A549 (cell line): ENCODE measurements around the gene RBFA. TPM values are rescaled to one million over a fixed set of nuclear protein-coding genes. Genes with fewer than 3 reads are reported as not detected.

Experiments
- ATAC-seq, 2 experiments: fragments of 200-7000 bp in 1 of 2; fragments of >200 bp in 1 of 2; cut with Nextera tagmentation in 1 of 2; cut with Tn5 transposase in 1 of 2; 3 replicates each; pipeline versions ENCODE4 v1.8.0 to v1.9.1; 2018 to 2020; ENCODE audit warnings: mild to moderate bottlenecking in 1 of 2, moderate library complexity in 1 of 2
- CTCF ChIA-PET: fragments of 300-600 bp; sonication (Branson Sonifier 250); formaldehyde crosslinking; extraction: SDS; loops from one replicate; lab custom pipeline; 2021; ENCODE audit warnings: antibody characterized with exemption, inconsistent platforms; lab: Yijun Ruan, JAX
- POLR2A ChIA-PET: fragments of 350-600 bp; formaldehyde crosslinking; extraction: SDS; loops from one replicate; lab custom pipeline; 2021; ENCODE audit warnings: antibody characterized with exemption, inconsistent platforms; lab: Yijun Ruan, JAX
- DNase-seq, 2 experiments: peaks; one replicate each; pipeline versions ENCODE4 v3.0.0 to v3.0.0-alpha.2; 2011 to 2016; ENCODE audit warnings: low read depth in 1 of 2, low spot score in 1 of 2
- FAIRE-seq: peaks from 2 replicates; lab custom pipeline; 2011; peaks lifted over from hg19 to GRCh38; lab: Jason Lieb, UNC
- H3K27ac ChIP-seq, 2 experiments: fragments of >200 bp; sonication (Bioruptor Twin); formaldehyde crosslinking; 3 replicates each; pipeline ENCODE4 v1.5.1; 2016 to 2017
- H3K4me1 ChIP-seq: fragments of >200 bp; sonication (Bioruptor Twin); formaldehyde crosslinking; 3 replicates; pipeline ENCODE4 v1.6.1; 2016
- H3K4me2 ChIP-seq: fragments of >200 bp; sonication (Bioruptor Twin); formaldehyde crosslinking; 3 replicates; pipeline ENCODE4 v1.6.1; 2016
- H3K4me3 ChIP-seq: fragments of >200 bp; sonication (Bioruptor Twin); formaldehyde crosslinking; 3 replicates; pipeline ENCODE4 v1.5.1; 2016
- H3K9me3 ChIP-seq: fragments of >200 bp; sonication (Bioruptor Twin); formaldehyde crosslinking; 3 replicates; pipeline ENCODE4 v1.6.1; 2016
- CEBPB ChIP-seq, 2 experiments: fragments of >200 bp in 1 of 2; sonication (Bioruptor Twin) in 1 of 2; formaldehyde crosslinking in 1 of 2; IDR thresholded peaks; 2 replicates each; pipeline ENCODE4 v1.6.1; 2012 to 2016
- CHD4 ChIP-seq: fragments of 200-600 bp; sonication (generic); IDR thresholded peaks from 2 replicates; pipeline ENCODE4 v1.6.1; 2016; ENCODE audit warnings: antibody characterized with exemption, mild to moderate bottlenecking, borderline replicate concordance
- ELK1 ChIP-seq: fragments of 150-350 bp; IDR thresholded peaks from 2 replicates; pipeline ENCODE4 v1.6.1; 2014; ENCODE audit warnings: low read depth, mild to moderate bottlenecking, low read length
- FOXS1 ChIP-seq: fragments of 250-450 bp; sonication (Bioruptor Pico); IDR thresholded peaks from 2 replicates; pipeline ENCODE4 v1.5.0; 2020; ENCODE audit warnings: mild to moderate bottlenecking, moderate library complexity
- HOXA7 ChIP-seq: fragments of 250-450 bp; sonication (Bioruptor Pico); IDR thresholded peaks from 2 replicates; pipeline ENCODE4 v1.5.0; 2020; ENCODE audit warnings: mild to moderate bottlenecking, moderate library complexity
- HOXB13 ChIP-seq: fragments of 250-450 bp; sonication (Bioruptor Pico); IDR thresholded peaks from 2 replicates; pipeline ENCODE4 v1.5.0; 2020; ENCODE audit warnings: low read depth, mild to moderate bottlenecking, moderate library complexity
- JUN ChIP-seq, 2 experiments: fragments of >200 bp; sonication (Bioruptor Twin); formaldehyde crosslinking; IDR thresholded peaks; 2 replicates in 1 of 2; 3 replicates in 1 of 2; pipeline ENCODE4 v1.6.1; 2016 to 2017
- KDM5A ChIP-seq: fragments of 200-600 bp; sonication (generic); IDR thresholded peaks from 2 replicates; pipeline ENCODE4 v1.6.1; 2016; ENCODE audit warnings: antibody characterized with exemption, mild to moderate bottlenecking
- MAFK ChIP-seq: fragments of 450-650 bp; IDR thresholded peaks from 2 replicates; pipeline ENCODE4 v1.6.1; 2014; ENCODE audit not compliant: partially characterized antibody
- MYC ChIP-seq: IDR thresholded peaks from 2 replicates; pipeline ENCODE4 v1.6.1; 2012; ENCODE audit warnings: mild to moderate bottlenecking, inconsistent platforms, low read length, improper control_type of control experiment, borderline replicate concordance
- NFE2L2 ChIP-seq: fragments of 150-350 bp; conservative IDR thresholded peaks from 2 replicates; pipeline ENCODE4 v1.6.1; 2014; ENCODE audit warnings: low read length
- POLR2A ChIP-seq: IDR thresholded peaks from 2 replicates; pipeline ENCODE4 v1.6.1; 2012; ENCODE audit warnings: mild to moderate bottlenecking, low read length
- RARB ChIP-seq: fragments of 250-450 bp; sonication (Bioruptor Pico); IDR thresholded peaks from 2 replicates; pipeline ENCODE4 v1.8.0; 2021; ENCODE audit warnings: mild to moderate bottlenecking, moderate library complexity
- SREBF2 ChIP-seq: fragments of 450-650 bp; IDR thresholded peaks from 2 replicates; pipeline ENCODE4 v1.6.1; 2014; ENCODE audit warnings: mild to moderate bottlenecking, moderate library complexity
- TFCP2L1 ChIP-seq: fragments of 250-450 bp; sonication (Bioruptor Pico); IDR thresholded peaks from 2 replicates; pipeline ENCODE4 v1.5.0; 2021; ENCODE audit warnings: mild to moderate bottlenecking
- ZC3H11A ChIP-seq: fragments of 450-650 bp; IDR thresholded peaks from 2 replicates; pipeline ENCODE4 v1.6.1; 2014; ENCODE audit warnings: antibody characterized with exemption, mild to moderate bottlenecking
- WGBS: methylation state at CpG from one replicate; pipeline ENCODE4 v1.1.6; 2017; ENCODE audit errors: missing lambda C conversion rate; 5-methylcytosine and 5-hydroxymethylcytosine counted together
- polyA plus RNA-seq, 4 experiments: library from polyadenylated mRNA; depleted of rRNA in 3 of 4; stranded (reverse); fragments of >200 nt; fragmentation: RNase III in 1 of 4; extraction: RNeasy Plus Mini Kit Qiagen cat#74134 plus additional on column Dnase treatment in 1 of 4; gene quantifications; 2 replicates in 3 of 4; 3 replicates in 1 of 4; pipeline ENCODE4 v1.2.3, GENCODE V29; 2011 to 2017
- TF ChIP-seq, protein P1 (sequence below): fragments of 200-600 bp; sonication (generic); IDR thresholded peaks from 2 replicates; pipeline ENCODE4 v1.6.1; 2016; ENCODE audit warnings: antibody characterized with exemption, mild to moderate bottlenecking, moderate library complexity
- TF ChIP-seq, protein P2 (sequence below): IDR thresholded peaks from 2 replicates; pipeline ENCODE4 v1.6.1; 2012; ENCODE audit warnings: low read depth, borderline replicate concordance

The RBFA gene
- polyA plus RNA-seq, 2 of the 4 experiments (the other 2 are of a cell fraction) = 34.4 to 43.6 TPM

DNA sequence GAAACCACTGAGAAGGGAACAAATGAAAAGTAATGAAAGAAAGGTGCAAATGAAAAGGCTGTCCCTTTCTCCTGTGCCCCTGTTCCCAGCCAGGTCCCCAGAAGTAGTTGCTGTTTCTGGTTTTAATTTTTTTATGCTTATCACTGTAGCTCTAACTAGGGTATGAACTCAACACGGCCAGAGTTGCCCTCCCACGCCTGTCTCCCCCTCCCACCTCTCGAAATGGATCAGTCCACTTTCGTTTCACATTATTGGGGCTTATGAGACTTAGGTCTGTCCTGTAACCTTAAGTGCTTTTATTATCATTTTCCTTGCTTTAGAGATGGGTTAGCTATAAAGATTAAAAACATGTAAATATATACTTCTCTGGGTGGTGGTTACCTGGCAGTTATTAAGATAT is 8.6 kb downstream of the RBFA start:
- H3K27ac ChIP-seq = no peak overlapping the region
- CTCF ChIA-PET = interaction anchor here (1.1 kb wide), 1 partner anchor 9 kb away, joined by 3 read pairs; no protein-coding TSS in a partner anchor
- no peak overlapping the region for H3K4me2 ChIP-seq
- H3K4me1 ChIP-seq = no peaks in the 10 kb centered on the region
- no peak for DNase-seq
- TF ChIP-seq CEBPB (IDR thresholded peaks at IDR 0.05) = no peak
- TF ChIP-seq RARB (CRISPR knock-in tag) = no peak
- no peak for TF ChIP-seq TFCP2L1 (CRISPR knock-in tag)
- TF ChIP-seq, protein P1, sequence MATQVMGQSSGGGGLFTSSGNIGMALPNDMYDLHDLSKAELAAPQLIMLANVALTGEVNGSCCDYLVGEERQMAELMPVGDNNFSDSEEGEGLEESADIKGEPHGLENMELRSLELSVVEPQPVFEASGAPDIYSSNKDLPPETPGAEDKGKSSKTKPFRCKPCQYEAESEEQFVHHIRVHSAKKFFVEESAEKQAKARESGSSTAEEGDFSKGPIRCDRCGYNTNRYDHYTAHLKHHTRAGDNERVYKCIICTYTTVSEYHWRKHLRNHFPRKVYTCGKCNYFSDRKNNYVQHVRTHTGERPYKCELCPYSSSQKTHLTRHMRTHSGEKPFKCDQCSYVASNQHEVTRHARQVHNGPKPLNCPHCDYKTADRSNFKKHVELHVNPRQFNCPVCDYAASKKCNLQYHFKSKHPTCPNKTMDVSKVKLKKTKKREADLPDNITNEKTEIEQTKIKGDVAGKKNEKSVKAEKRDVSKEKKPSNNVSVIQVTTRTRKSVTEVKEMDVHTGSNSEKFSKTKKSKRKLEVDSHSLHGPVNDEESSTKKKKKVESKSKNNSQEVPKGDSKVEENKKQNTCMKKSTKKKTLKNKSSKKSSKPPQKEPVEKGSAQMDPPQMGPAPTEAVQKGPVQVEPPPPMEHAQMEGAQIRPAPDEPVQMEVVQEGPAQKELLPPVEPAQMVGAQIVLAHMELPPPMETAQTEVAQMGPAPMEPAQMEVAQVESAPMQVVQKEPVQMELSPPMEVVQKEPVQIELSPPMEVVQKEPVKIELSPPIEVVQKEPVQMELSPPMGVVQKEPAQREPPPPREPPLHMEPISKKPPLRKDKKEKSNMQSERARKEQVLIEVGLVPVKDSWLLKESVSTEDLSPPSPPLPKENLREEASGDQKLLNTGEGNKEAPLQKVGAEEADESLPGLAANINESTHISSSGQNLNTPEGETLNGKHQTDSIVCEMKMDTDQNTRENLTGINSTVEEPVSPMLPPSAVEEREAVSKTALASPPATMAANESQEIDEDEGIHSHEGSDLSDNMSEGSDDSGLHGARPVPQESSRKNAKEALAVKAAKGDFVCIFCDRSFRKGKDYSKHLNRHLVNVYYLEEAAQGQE = no peak
- no peak for TF ChIP-seq CHD4
- TF ChIP-seq ZC3H11A = no peak
- no peak for TF ChIP-seq NFE2L2
- TF ChIP-seq, protein P2, sequence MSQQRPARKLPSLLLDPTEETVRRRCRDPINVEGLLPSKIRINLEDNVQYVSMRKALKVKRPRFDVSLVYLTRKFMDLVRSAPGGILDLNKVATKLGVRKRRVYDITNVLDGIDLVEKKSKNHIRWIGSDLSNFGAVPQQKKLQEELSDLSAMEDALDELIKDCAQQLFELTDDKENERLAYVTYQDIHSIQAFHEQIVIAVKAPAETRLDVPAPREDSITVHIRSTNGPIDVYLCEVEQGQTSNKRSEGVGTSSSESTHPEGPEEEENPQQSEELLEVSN = no peak
- TF ChIP-seq KDM5A = no peak
- no peak for TF ChIP-seq SREBF2
- TF ChIP-seq HOXB13 (CRISPR knock-in tag) = no peak
- H3K9me3 ChIP-seq = no peaks in the 10 kb centered on the region
- WGBS = 88% methylated on average over 4 of the region's 4 CpGs
- POLR2A ChIA-PET = no interaction called here
- no peak for ATAC-seq
- no peak overlapping the region for H3K4me3 ChIP-seq
- no peak for FAIRE-seq

- DNase-seq = no peak
- no peak for FAIRE-seq
- Histone ChIP-seq H3K4me3 (no peak overlapping the region), H3K4me1 (no peaks in the 10 kb centered on the region), H3K27ac (no peak overlapping the region), H3K4me2 (no peak overlapping the region), H3K9me3 (no peaks in the 10 kb centered on the region)
- 92% methylated on average over 11 of the region's 11 CpGs for WGBS
- ATAC-seq = no peak
- POLR2A ChIA-PET = no interaction called here
- no peak for TF ChIP-seq JUN (IDR thresholded peaks at IDR 0.05)
- TF ChIP-seq, protein P1 = no peak
- no peak for TF ChIP-seq HOXA7 (CRISPR knock-in tag)
- no peak for TF ChIP-seq ELK1
- no peak for TF ChIP-seq FOXS1 (CRISPR knock-in tag)
- no peak for TF ChIP-seq POLR2A
- no peak for TF ChIP-seq TFCP2L1 (CRISPR knock-in tag)
- no peak for TF ChIP-seq MAFK
- TF ChIP-seq, protein P2 = no peak
- no peak for TF ChIP-seq MYC
- CTCF ChIA-PET = no interaction called here
These were observed 9.8 kb downstream of the RBFA start for GRCh38 chr18:80044072-80044471.
